ENCODE data around the gene MACROD2.

The MACROD2 gene

DNA sequence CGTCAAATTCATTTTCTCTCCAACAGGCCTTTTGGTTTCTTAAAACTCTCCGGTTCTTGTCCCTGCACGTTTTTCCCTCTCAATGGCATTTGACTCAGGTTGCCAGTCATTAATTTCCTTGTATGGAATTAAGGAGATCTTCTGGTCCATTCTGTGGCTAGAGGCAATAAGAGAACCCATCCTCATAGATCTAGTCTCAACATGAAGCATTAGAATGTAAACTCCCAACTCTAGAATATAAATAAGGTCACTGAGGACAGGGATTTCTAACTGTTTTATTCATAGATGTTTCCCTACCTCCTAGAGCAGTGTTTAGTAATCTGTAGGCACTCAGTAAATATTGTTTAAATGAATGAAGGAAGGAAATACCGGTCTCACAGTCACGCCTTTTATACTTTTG lies 527.3 kb downstream of the MACROD2 start:
- no peak for DNase-seq
- in situ Hi-C loops (cut with HindIII; ENCODE audit: low pct_ligation_motif_present, low pct_unique_long_range_greater_than_20kb, low sequenced_read_pairs) = no loop called here

DNA sequence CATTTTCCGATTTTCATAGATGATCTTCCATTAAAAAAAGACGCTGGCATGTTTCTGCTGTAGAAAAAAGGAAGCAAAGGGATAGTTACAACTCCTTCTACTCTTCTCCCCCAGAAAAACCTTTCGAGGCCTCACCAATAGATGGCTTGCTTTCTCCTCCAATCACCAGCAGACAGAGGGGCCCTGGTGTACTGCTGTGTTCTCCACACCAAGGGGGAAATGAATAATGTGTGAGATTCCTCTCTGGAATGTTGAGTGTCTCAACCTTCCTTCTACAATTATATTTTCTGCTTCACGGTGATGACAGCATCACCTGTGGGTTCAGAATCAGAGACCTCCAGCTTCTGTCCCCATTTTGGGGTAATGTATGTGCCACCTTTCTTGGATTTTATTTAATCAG lies 527.8 kb downstream of the MACROD2 start:
- in situ Hi-C loops (cut with HindIII; ENCODE audit: low pct_ligation_motif_present, low pct_unique_long_range_greater_than_20kb, low sequenced_read_pairs) = no loop called here

DNA sequence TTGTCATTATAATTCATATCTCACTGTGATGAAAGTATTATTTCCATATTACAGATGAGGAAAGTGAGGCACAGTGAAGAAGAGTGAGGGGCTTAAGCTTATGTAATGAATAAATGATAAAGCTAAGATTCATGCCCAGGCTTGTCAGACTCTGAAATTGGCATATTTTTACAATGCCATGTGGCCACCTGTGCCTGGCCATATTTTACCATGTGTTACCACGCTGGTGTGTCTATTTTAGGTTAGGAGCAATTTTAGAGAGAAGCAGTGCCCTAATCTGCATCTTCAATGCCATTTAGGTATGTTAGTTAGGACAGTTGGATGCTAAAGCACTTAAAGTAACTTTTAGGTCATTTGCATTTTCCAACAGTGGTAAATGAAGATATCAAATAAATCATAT lies 530.1 kb downstream of the MACROD2 start:
- DNase-seq = no peak
- in situ Hi-C loops (cut with HindIII; ENCODE audit: low pct_ligation_motif_present, low pct_unique_long_range_greater_than_20kb, low sequenced_read_pairs) = no loop called here

More for the DNA sequence above, 527.8 kb downstream of the MACROD2 start:
- no peak for DNase-seq

DNA sequence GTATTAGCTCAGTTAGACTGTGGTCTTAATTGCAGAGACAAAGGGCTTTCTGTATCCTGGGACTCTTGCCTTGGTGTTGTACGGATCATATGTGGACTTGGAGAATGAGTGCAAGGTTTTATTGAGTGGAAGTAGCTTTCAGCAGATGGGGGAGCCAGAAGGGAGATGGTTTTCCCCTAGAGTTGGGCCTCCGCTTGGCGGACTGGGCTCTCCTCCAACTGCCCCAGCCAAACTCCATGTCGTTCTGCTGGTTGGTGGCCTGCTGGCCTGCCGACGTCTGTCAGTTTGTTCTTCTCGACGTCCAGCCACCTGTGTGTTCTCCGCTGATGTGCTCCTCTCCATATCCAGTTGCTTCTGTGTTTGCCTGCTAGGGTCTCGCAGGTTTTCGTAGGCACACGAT lies 531.6 kb downstream of the MACROD2 start:
- DNase-seq = no peak

DNA sequence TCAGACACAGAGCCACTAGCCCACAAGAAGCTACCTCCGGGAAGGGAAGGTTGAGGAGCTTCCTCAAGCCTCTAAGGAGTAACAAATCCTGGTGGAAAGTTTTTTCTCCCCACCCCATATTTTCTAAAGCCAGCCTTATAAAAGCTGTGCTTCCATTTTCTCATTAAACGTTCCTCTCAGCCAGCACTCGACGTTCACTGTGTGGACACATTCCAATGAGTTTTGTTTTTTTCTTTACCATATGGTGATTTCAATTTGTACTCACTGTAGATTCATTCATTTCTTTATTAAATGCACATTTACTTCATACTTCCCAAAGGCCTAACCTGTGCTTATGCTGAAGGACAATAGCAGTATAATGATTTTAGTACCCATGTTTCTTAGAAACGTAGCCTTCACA lies 536.5 kb downstream of the MACROD2 start:
- DNase-seq = no peak
- in situ Hi-C loops (cut with HindIII; ENCODE audit: low pct_ligation_motif_present, low pct_unique_long_range_greater_than_20kb, low sequenced_read_pairs) = no loop called here

More for the DNA sequence above, 531.6 kb downstream of the MACROD2 start:
- in situ Hi-C loops (cut with HindIII; ENCODE audit: low pct_ligation_motif_present, low pct_unique_long_range_greater_than_20kb, low sequenced_read_pairs) = no loop called here

DNA sequence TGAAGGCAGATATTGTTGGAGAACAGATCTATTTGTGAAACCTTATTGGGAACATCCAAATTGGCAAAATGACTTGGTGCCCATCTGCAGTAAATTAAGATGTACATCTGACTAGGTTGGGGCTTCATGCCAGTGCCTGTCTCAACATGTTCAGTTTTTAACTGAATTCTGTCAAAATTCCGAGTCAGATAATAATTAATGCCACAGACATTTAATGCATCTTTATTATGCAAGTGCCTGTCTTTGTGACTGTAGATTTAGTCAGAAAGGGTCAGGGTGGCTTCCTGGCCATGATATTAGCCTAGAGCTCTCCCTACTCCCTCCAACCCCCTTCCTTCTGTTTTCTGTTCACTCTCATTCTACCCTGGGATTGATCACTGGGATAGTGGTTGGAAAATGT lies 541.4 kb downstream of the MACROD2 start:
- DNase-seq = no peak
- in situ Hi-C loops (cut with HindIII; ENCODE audit: low pct_ligation_motif_present, low pct_unique_long_range_greater_than_20kb, low sequenced_read_pairs) = no loop called here

DNA sequence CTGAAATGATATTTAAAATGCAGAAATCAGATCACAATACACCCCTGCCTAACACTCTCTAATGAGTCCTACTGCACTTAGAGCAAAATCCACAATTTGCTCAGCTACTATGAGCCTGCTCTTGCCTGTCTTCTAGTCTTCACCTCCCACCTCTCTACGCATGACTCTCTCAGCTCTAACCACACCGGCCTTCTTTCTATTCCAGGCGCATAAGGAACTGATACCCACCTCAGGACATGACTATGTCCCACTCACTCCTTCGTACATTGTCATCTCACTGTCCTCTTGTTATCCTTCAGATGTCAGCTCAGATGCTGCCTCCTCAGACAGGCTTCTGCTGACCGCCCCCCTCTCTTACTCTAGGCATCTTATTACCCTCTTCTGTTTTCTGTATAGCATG lies 543.1 kb downstream of the MACROD2 start:
- in situ Hi-C loops (cut with HindIII; ENCODE audit: low pct_ligation_motif_present, low pct_unique_long_range_greater_than_20kb, low sequenced_read_pairs) = no loop called here
- DNase-seq = no peak

DNA sequence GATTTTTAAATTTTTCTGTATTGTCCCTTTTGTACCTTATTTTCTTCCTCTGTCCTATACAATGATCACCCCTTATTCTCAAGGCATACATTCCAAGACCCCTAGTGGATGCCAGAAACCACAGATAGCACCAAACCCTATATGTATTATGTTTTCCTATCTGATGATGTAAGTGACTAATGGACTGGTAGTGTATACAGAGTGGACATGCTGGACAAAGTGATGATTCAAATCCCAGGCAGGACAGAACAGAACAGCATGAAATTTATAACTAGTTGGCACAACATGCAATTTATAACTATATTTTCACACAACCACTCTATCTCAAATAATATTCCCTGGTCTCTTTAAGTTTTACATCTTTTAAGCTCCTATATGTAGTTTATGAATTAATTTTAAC lies 547.7 kb downstream of the MACROD2 start:
- DNase-seq = no peak
- in situ Hi-C loops (cut with HindIII; ENCODE audit: low pct_ligation_motif_present, low pct_unique_long_range_greater_than_20kb, low sequenced_read_pairs) = no loop called here

DNA sequence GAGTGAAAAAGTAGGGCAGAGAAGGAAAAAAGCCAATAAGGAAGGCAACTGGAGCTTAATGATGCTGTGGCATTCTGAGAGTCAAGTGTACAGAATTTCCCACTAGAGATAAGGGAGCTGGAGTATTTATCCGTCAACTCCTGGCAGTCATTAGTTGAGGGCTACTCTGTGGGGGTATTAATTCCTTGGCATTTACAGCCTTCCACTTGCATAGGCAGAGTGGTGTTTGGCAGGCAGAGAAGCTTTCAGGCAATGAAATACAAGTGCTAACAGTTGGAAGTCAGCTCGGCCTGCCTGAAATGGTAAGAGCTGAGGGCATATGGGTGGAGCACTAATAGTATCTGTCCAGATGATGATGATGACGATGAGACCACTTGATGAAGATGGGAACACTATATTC lies 549.4 kb downstream of the MACROD2 start:
- DNase-seq = no peak
- in situ Hi-C loops (cut with HindIII; ENCODE audit: low pct_ligation_motif_present, low pct_unique_long_range_greater_than_20kb, low sequenced_read_pairs) = no loop called here

DNA sequence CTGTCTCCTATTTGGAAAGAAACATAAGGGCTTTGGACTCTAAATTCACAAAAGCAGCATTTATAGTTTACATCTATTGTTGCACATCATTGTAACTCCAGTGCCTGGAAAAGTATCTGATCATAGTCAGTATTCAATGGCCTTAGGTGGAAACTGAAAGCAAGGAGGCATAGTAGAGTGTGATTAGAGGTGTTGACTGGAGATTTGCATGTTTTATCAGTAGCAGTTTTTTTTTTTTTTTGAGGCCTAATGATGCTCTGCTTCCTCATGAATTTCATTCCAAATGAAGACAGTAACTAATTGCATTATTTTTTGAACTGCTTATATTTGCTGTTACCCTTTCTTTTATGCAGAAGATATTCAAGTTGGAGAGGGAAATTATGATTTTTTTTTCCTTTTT lies 555.3 kb downstream of the MACROD2 start:
- no peak for DNase-seq
- in situ Hi-C loops (cut with HindIII; ENCODE audit: low pct_ligation_motif_present, low pct_unique_long_range_greater_than_20kb, low sequenced_read_pairs) = no loop called here

DNA sequence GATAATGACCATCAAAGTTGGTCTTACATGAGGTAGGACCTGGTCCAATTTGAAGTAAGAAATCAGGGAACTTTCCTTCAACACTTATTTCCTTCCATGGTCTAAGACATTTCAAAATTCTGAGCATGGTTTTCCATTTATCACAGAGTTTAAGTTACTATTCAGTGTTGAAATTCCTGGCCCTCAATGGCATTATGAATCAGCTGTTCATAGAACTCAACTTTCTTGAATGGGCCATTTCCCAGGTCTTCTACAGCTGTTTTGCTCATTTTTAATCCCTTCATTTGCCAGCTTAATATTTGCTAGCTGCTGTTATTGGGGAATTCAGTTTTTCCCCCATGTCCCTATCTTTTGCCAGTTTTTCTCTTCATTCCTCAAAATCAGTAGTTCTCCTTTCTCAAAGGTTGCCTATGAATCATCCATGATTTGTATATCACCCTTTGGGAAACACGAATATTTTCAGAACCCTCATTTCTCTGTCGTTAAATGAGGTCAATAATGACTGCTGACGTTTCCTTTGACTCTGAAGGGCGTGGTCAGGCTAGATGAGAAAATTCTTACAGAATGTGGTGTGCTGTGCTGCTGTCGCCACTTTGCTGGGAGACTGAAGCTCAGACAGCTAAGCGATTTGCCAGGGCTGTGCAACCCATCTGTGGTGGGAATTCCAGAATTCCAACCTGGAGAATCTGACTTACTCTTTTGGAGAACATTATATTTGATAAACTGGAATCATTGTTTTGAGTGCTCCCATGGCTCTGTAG lies 558.6 kb downstream of the MACROD2 start:
- DNase-seq = no peak
- in situ Hi-C loops (cut with HindIII; ENCODE audit: low pct_ligation_motif_present, low pct_unique_long_range_greater_than_20kb, low sequenced_read_pairs) = no loop called here

DNA sequence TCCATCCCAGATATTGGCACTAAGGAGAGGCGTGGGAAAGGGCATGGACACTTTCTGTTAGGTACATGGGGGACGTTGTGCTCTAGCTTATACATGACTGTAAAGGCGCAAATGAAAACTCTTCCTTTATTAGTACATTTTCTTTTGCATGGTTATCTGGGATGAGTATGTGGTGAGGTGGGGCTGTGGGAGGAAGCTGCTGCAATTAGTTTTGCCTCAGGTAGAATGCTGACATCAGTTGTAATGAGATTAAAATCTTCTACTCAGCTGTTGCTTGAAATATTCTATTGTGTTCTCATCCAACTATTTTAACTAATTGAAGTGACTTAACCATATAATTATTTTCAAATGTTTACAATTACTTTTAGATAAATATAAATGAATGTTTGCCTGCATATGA lies 560.4 kb downstream of the MACROD2 start:
- in situ Hi-C loops (cut with HindIII; ENCODE audit: low pct_ligation_motif_present, low pct_unique_long_range_greater_than_20kb, low sequenced_read_pairs) = no loop called here
- DNase-seq = no peak

DNA sequence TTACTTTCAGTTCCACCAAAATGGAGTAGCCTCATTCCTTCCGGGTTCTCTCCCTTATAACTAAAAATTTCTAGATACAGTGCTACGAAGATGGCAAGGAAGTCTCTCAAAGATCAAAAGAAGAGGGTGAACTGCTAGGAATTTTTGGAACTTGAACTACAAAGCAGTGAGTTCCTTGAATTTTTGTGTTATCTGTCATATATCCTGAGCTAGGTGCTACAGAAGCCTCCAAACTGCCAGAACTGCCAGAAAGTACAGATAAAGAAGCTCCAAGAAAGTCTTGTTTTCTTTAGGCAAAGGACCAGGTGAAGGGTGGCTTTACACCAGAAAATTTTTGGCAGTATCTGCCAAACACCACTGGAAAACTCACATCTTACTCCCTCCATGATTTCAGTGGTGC lies 560.9 kb downstream of the MACROD2 start:
- in situ Hi-C loops (cut with HindIII; ENCODE audit: low pct_ligation_motif_present, low pct_unique_long_range_greater_than_20kb, low sequenced_read_pairs) = no loop called here
- no peak for DNase-seq

DNA sequence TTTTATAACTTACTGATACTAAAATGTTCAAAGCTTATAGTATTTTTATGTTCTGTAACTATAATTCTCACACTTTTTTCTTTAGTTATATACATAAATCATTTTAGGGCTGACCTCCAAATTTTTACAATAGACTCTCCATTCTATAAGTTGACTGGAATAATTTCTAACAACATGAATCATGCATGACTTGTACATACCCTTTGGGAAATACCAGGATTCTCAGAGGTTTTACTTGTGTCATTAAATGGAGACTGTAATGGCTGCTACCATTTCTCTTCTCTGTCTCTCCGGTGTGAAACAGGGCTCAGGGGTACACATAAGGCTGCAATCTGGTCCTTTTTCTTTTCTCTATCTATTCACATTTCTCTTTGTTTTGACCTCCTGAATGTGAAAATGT lies 564.3 kb downstream of the MACROD2 start:
- in situ Hi-C loops (cut with HindIII; ENCODE audit: low pct_ligation_motif_present, low pct_unique_long_range_greater_than_20kb, low sequenced_read_pairs) = no loop called here
- DNase-seq = no peak

DNA sequence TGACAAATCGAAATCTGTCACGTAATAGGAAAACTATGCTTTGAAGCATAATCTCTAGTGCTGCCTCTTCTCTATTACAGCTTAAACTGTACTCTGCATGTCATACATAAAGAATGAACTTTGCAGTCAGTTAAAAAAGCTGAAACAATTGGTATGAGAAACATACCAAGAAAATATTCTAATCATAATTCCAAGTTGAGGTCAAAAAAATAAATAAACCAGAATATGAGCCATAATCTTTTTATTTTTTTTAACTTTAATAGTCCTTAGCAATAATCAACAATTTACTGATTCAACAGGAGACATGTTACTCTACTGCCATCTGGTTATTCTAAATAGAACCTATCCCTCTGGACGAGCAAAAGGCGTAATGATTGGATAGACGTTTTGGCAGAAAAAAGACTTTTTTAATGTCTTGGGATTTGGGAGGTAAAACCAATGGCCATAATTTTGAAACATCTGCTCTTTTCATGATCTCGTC lies 566.5 kb downstream of the MACROD2 start:
- in situ Hi-C loops (cut with HindIII; ENCODE audit: low pct_ligation_motif_present, low pct_unique_long_range_greater_than_20kb, low sequenced_read_pairs) = no loop called here
- no peak for DNase-seq

DNA sequence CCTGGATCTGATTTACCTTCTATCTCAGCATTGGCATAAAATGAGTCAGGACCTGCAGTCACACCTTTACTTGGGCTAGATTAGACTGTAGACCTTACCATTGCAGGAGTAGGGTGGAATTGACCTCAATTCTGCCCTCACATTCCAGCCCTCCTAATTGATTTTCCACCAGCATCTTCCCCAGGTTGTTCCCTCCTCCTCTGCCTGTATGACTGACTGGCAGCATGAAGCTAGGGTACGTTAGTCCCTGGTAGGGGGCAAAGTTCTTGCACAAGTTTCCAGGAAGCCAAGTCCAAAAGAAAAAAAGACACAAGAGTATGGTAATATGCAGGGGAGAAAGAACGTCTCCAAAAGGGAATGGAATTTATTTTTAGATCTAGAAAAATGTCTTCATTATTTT lies 567.7 kb downstream of the MACROD2 start:
- no peak for DNase-seq
- in situ Hi-C loops (cut with HindIII; ENCODE audit: low pct_ligation_motif_present, low pct_unique_long_range_greater_than_20kb, low sequenced_read_pairs) = no loop called here

DNA sequence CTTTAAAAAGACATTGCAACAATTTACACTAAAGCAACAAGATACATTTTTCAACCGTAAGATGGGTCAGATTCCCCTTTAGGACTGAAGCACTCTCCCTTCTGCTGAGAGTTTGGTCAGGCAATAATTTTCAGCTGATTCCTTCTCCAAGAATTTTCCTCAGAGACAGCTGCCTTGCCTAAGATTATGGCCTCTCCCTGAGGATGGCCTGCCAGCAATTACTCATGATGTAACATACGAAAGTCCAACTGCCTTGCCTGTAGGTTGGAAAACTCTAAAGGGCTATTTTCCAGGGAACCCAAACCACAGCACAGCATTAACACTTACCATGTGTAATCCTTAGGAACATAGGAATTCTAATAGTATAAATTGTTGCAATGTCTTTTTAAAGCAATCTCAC lies 571.2 kb downstream of the MACROD2 start:
- in situ Hi-C loops (cut with HindIII; ENCODE audit: low pct_ligation_motif_present, low pct_unique_long_range_greater_than_20kb, low sequenced_read_pairs) = no loop called here

DNA sequence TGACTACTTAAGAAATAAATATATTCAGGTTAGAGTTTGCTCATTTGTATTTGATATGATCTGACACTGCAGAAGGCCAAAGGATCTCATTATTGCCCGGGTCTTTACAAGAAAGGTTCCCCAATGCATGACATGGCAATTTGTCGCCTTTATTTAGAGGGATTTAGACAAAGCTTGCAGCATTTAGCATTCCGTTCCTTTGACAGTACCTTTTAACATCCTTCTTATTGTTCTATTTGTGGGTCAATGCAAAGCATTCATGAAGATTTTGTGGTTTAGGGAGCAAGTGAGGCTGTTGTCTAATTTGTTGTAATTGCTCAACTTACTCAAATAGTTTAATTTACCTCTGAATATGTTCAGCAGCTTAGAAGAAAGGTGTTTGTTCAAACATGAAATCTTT lies 572.9 kb downstream of the MACROD2 start:
- no peak for DNase-seq
- in situ Hi-C loops (cut with HindIII; ENCODE audit: low pct_ligation_motif_present, low pct_unique_long_range_greater_than_20kb, low sequenced_read_pairs) = no loop called here

More for the DNA sequence above, 571.2 kb downstream of the MACROD2 start:
- no peak for DNase-seq

DNA sequence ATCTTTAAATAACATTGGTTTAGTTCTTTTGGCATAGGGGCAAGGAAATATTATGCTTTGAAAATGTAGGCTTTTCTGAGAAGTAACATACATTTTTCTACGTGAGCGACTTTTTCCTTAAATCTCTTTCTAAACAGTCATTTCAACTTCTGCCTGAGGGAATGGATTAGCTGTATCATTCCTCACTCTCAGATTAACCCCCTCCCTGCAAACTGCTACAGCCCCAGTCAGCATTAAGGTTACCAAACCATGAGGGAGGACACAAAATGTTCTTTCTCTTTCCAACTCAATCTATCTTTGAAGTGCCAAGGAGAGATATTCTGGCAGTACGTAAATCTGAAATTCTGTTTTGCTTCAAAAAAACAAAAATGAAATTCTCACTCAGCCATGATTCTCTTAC lies 573.4 kb downstream of the MACROD2 start:
- in situ Hi-C loops (cut with HindIII; ENCODE audit: low pct_ligation_motif_present, low pct_unique_long_range_greater_than_20kb, low sequenced_read_pairs) = no loop called here
- DNase-seq = no peak

DNA sequence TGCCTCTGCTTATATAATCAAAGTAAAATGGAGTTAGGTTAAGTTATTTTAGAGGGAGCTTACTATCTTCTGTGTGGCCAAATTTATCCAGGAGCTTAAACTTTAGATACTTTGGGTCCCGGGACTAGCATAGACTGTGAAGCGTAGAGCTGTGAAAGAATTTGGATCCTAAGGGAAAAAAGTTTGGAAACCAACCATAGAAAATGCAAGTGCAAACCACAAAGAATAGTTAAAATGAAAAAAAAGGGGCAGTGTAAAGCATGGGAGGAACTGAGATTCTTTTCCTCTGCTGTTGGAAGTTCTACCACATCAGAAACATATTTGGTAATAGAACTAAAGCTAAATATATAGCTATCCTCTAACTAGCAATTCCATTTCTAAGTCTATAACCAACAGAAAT lies 574.3 kb downstream of the MACROD2 start:
- in situ Hi-C loops (cut with HindIII; ENCODE audit: low pct_ligation_motif_present, low pct_unique_long_range_greater_than_20kb, low sequenced_read_pairs) = no loop called here
- DNase-seq = no peak

DNA sequence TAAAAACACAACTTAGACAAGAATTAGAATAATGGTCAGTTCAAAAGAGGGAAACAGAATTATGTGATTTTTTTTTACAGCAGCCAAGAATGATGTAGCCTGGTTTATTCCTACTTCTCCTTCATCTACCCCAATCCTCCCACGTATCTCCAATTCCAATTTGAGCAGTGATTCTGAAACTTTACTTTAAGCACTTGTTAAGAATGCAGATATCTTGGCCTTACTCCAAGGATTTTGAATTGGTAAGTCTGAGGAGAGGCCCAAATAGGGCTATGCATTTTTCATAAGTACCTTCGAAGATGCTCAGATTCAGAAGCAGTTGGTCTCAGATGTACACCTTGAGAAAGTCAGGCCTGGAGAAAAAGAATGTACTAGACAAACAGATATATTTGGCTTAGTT lies 575.5 kb downstream of the MACROD2 start:
- DNase-seq = no peak
- in situ Hi-C loops (cut with HindIII; ENCODE audit: low pct_ligation_motif_present, low pct_unique_long_range_greater_than_20kb, low sequenced_read_pairs) = no loop called here

Data from ACHN (cell line).